Measurements from ENCODE around the gene UPP1. TPM values are rescaled to one million over a fixed set of nuclear protein-coding genes. Genes with fewer than 3 reads are reported as not detected.
A peak's percentile ranks its signal among the peaks of the same experiment; 100 is the strongest.

Gene UPP1
- polyA plus RNA-seq, 1 donor from 2014 or later, result 19.5 TPM

DNA sequence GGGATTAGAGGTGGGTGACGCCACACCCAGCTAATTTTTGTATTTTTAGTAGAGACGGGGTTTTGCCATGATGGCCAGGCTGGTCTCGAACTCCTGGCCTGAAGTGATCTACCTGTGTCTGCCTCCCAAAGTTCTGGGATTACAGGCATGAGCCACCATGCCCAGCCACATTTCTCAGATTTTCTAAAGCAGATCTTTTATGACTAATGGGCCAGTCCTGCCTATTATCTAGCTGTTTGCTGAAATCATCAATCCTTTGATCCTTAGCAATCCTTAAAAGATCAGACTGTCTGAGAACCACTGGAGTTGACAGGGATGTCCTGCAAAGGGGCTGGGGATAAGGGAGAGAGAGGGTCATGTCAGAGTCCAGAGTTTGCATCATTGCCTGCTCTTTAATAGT is 61.0 kb downstream of the UPP1 start:
- Histone ChIP-seq H3K27me3 (ENCODE audit: insufficient read depth, low read depth, low read length) (no peaks in the 10 kb centered on the region), H3K36me3 (ENCODE audit: insufficient read depth, low read length) (no peaks in the 10 kb centered on the region), H3K4me2 (ENCODE audit: low read length) (no peak overlapping the region), H4K20me1 (ENCODE audit: insufficient read depth) (no peaks in the 10 kb centered on the region), H3K79me2 (replicated peaks; ENCODE audit: insufficient read depth, low read length) (no peaks in the 10 kb centered on the region), H3F3A (ENCODE audit: insufficient read depth, low read length, poor library complexity, severe bottlenecking) (no peaks in the 10 kb centered on the region), H3K9ac (ENCODE audit: low read length) (no peak overlapping the region), H2AFZ (ENCODE audit: low read depth, low read length) (no peak overlapping the region), H3K27ac (ENCODE audit: low read length) (no peak overlapping the region), H3K9me2 (ENCODE audit: insufficient read depth, low read length) (no peaks in the 10 kb centered on the region), H3K9me3 (ENCODE audit: low read length) (no peaks in the 10 kb centered on the region), H3K4me3 (ENCODE audit: low read length) (no peak overlapping the region)
- TF ChIP-seq, protein P1, sequence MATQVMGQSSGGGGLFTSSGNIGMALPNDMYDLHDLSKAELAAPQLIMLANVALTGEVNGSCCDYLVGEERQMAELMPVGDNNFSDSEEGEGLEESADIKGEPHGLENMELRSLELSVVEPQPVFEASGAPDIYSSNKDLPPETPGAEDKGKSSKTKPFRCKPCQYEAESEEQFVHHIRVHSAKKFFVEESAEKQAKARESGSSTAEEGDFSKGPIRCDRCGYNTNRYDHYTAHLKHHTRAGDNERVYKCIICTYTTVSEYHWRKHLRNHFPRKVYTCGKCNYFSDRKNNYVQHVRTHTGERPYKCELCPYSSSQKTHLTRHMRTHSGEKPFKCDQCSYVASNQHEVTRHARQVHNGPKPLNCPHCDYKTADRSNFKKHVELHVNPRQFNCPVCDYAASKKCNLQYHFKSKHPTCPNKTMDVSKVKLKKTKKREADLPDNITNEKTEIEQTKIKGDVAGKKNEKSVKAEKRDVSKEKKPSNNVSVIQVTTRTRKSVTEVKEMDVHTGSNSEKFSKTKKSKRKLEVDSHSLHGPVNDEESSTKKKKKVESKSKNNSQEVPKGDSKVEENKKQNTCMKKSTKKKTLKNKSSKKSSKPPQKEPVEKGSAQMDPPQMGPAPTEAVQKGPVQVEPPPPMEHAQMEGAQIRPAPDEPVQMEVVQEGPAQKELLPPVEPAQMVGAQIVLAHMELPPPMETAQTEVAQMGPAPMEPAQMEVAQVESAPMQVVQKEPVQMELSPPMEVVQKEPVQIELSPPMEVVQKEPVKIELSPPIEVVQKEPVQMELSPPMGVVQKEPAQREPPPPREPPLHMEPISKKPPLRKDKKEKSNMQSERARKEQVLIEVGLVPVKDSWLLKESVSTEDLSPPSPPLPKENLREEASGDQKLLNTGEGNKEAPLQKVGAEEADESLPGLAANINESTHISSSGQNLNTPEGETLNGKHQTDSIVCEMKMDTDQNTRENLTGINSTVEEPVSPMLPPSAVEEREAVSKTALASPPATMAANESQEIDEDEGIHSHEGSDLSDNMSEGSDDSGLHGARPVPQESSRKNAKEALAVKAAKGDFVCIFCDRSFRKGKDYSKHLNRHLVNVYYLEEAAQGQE (IDR thresholded peaks at IDR 0.05; ENCODE audit: borderline replicate concordance), result no peak
- no peak for TF ChIP-seq EZH2 (IDR thresholded peaks at IDR 0.05; ENCODE audit: borderline replicate concordance, insufficient read depth, low read length, poor library complexity, severe bottlenecking)
- no peak for TF ChIP-seq EP300 (conservative IDR thresholded peaks at IDR 0.05; ENCODE audit: poor library complexity, severe bottlenecking)
- TF ChIP-seq SMC3 (conservative IDR thresholded peaks at IDR 0.05; ENCODE audit: poor library complexity), result no peak
- no peak for TF ChIP-seq POLR2AphosphoS5 (IDR thresholded peaks at IDR 0.05)
- TF ChIP-seq TAF1 (IDR thresholded peaks at IDR 0.05; ENCODE audit: low read depth), result no peak
- no peak for TF ChIP-seq RAD21 (conservative IDR thresholded peaks at IDR 0.05)

DNA sequence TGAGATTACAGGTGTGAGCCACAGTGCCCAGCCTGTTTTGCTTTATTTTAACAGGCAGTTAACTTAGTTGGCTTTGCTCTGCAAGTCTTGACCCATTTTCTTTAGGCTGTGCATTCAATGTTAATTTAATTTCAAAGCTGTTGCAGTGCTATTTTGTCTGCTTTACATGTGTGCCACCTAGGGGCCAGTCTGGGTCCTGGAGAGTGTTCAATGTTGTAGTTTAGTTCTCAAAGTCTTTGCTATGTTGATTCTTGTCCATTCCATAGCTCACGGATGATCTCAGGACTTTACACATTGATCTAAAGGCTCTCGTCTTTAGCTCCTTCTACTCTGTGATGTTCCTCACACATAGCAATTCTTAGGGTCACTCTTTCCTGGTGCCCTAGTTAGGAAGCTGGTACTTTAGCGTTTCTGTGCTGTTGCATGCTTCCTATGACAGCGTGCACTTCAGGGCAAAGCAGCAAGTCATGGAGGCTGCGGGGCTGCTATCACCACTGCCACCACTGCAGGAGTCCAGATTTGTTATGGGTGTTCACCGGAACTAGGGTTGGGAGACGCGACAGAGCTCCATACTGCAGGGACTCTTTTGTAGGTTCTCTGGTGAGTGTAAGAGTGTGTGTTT is 65.8 kb downstream of the UPP1 start:
- Histone ChIP-seq H2AFZ (ENCODE audit: low read depth, low read length) (no peak overlapping the region), H3F3A (ENCODE audit: insufficient read depth, low read length, poor library complexity, severe bottlenecking) (no peaks in the 10 kb centered on the region), H3K4me3 (ENCODE audit: low read length) (no peak overlapping the region), H3K9me2 (ENCODE audit: insufficient read depth, low read length) (no peaks in the 10 kb centered on the region), H3K9me3 (ENCODE audit: low read length) (no peaks in the 10 kb centered on the region), H3K4me2 (ENCODE audit: low read length) (no peak overlapping the region), H3K9ac (ENCODE audit: low read length) (no peak overlapping the region), H3K27me3 (ENCODE audit: insufficient read depth, low read depth, low read length) (no peaks in the 10 kb centered on the region), H4K20me1 (ENCODE audit: insufficient read depth) (no peaks in the 10 kb centered on the region), H3K36me3 (ENCODE audit: insufficient read depth, low read length) (no peaks in the 10 kb centered on the region), H3K79me2 (replicated peaks; ENCODE audit: insufficient read depth, low read length) (no peaks in the 10 kb centered on the region), H3K27ac (ENCODE audit: low read length) (no peak overlapping the region)
- TF ChIP-seq EP300 (conservative IDR thresholded peaks at IDR 0.05; ENCODE audit: poor library complexity, severe bottlenecking) (no peak), RAD21 (conservative IDR thresholded peaks at IDR 0.05) (peak; percentile 33), TAF1 (IDR thresholded peaks at IDR 0.05; ENCODE audit: low read depth) (no peak), SMC3 (conservative IDR thresholded peaks at IDR 0.05; ENCODE audit: poor library complexity) (no peak), EZH2 (IDR thresholded peaks at IDR 0.05; ENCODE audit: borderline replicate concordance, insufficient read depth, low read length, poor library complexity, severe bottlenecking) (no peak), MXI1 (conservative IDR thresholded peaks at IDR 0.05; ENCODE audit: poor library complexity, severe bottlenecking) (no peak), POLR2AphosphoS5 (IDR thresholded peaks at IDR 0.05) (no peak)
- TF ChIP-seq, protein P1 (IDR thresholded peaks at IDR 0.05; ENCODE audit: borderline replicate concordance), result no peak
- TF ChIP-seq, protein P2, sequence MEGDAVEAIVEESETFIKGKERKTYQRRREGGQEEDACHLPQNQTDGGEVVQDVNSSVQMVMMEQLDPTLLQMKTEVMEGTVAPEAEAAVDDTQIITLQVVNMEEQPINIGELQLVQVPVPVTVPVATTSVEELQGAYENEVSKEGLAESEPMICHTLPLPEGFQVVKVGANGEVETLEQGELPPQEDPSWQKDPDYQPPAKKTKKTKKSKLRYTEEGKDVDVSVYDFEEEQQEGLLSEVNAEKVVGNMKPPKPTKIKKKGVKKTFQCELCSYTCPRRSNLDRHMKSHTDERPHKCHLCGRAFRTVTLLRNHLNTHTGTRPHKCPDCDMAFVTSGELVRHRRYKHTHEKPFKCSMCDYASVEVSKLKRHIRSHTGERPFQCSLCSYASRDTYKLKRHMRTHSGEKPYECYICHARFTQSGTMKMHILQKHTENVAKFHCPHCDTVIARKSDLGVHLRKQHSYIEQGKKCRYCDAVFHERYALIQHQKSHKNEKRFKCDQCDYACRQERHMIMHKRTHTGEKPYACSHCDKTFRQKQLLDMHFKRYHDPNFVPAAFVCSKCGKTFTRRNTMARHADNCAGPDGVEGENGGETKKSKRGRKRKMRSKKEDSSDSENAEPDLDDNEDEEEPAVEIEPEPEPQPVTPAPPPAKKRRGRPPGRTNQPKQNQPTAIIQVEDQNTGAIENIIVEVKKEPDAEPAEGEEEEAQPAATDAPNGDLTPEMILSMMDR (IDR thresholded peaks at IDR 0.05; ENCODE audit: poor library complexity, severe bottlenecking), result peak; percentile 37
